H9 (cell line): ENCODE data around the gene TRPM2. TPM values are rescaled to one million over a fixed set of nuclear protein-coding genes. Genes with fewer than 3 reads are reported as not detected.
A peak's percentile ranks its signal among the peaks of the same experiment; 100 is the strongest.

Experiments used
- DNase-seq: peaks from one replicate; pipeline ENCODE4 v3.0.0-alpha.2; 2017
- H2AFZ ChIP-seq: one replicate; pipeline ENCODE4 v1.6.1; 2013; ENCODE audit warnings: mild to moderate bottlenecking, low read length, control low read depth, moderate library complexity
- H2AK5ac ChIP-seq: 2 replicates; pipeline ENCODE4 v1.6.1; 2013; ENCODE audit warnings: low read length, control low read depth, mixed read lengths; ENCODE audit not compliant: insufficient read length
- H2BK120ac ChIP-seq: one replicate; pipeline ENCODE4 v1.6.1; 2013; ENCODE audit warnings: low read depth, mild to moderate bottlenecking, low read length, control low read depth, inconsistent platforms; ENCODE audit not compliant: poor library complexity, severe bottlenecking
- H2BK12ac ChIP-seq: 2 replicates; pipeline ENCODE4 v1.6.1; 2013; ENCODE audit warnings: low read length, control low read depth, mixed read lengths, low read depth; ENCODE audit not compliant: insufficient read length
- H2BK15ac ChIP-seq: 2 replicates; pipeline ENCODE4 v1.6.1; 2013; ENCODE audit warnings: low read depth, low read length, control low read depth
- H2BK20ac ChIP-seq: one replicate; pipeline ENCODE4 v1.6.1; 2013; ENCODE audit warnings: low read depth, mild to moderate bottlenecking, low read length, control low read depth, inconsistent platforms; ENCODE audit not compliant: poor library complexity, severe bottlenecking
- H2BK5ac ChIP-seq: 2 replicates; pipeline ENCODE4 v1.6.1; 2013; ENCODE audit warnings: low read length, control low read depth, mixed read lengths; ENCODE audit not compliant: insufficient read length
- H3K14ac ChIP-seq: 2 replicates; pipeline ENCODE4 v1.6.1; 2013; ENCODE audit warnings: low read length, control low read depth; ENCODE audit not compliant: insufficient read depth
- H3K18ac ChIP-seq: 2 replicates; pipeline ENCODE4 v1.6.1; 2013; ENCODE audit warnings: low read depth, mild to moderate bottlenecking, mixed read lengths, low read length, control low read depth; ENCODE audit not compliant: insufficient read length
- H3K23ac ChIP-seq: 2 replicates; pipeline ENCODE4 v1.6.1; 2013; ENCODE audit warnings: low read length, control low read depth, mixed read lengths, low read depth; ENCODE audit not compliant: insufficient read length
- H3K23me2 ChIP-seq: 2 replicates; pipeline ENCODE4 v1.6.1; 2013; ENCODE audit warnings: low read depth, mild to moderate bottlenecking, mixed read lengths, low read length, control low read depth; ENCODE audit not compliant: insufficient read length, poor library complexity, severe bottlenecking
- H3K27ac ChIP-seq: 2 replicates; pipeline ENCODE4 v1.5.1; 2013; ENCODE audit warnings: low read length, control low read depth, mixed read lengths, low read depth; ENCODE audit not compliant: insufficient read length
- H3K27me3 ChIP-seq: 2 replicates; pipeline ENCODE4 v1.6.1; 2013; ENCODE audit warnings: low read length, control low read depth, inconsistent platforms; ENCODE audit not compliant: insufficient read depth
- H3K4ac ChIP-seq: 2 replicates; pipeline ENCODE4 v1.6.1; 2013; ENCODE audit warnings: low read depth, mild to moderate bottlenecking, control low read depth, inconsistent platforms, low read length, moderate library complexity
- H3K4me1 ChIP-seq: 2 replicates; pipeline ENCODE4 v1.6.1; 2013; ENCODE audit warnings: low read length, control low read depth, inconsistent platforms; ENCODE audit not compliant: insufficient read depth
- H3K4me2 ChIP-seq: 2 replicates; pipeline ENCODE4 v1.6.1; 2013; ENCODE audit warnings: low read length, control low read depth, mixed read lengths; ENCODE audit not compliant: insufficient read length, insufficient read depth
- H3K56ac ChIP-seq: 2 replicates; pipeline ENCODE4 v1.6.1; 2013; ENCODE audit warnings: low read depth, mild to moderate bottlenecking, mixed read lengths, low read length, control low read depth; ENCODE audit not compliant: insufficient read length
- H3K79me1 ChIP-seq: 2 replicates; pipeline ENCODE4 v1.6.1; 2013; ENCODE audit warnings: low read depth, mild to moderate bottlenecking, moderate library complexity, low read length, control low read depth, inconsistent platforms; ENCODE audit not compliant: insufficient read depth, poor library complexity, severe bottlenecking
- H3K79me2 ChIP-seq: 2 replicates; pipeline ENCODE4 v1.6.1; 2013; ENCODE audit warnings: low read length, control low read depth, inconsistent platforms; ENCODE audit not compliant: insufficient read depth
- H3K9ac ChIP-seq: 2 replicates; pipeline ENCODE4 v1.6.1; 2013; ENCODE audit warnings: low read length, control low read depth, mixed read lengths; ENCODE audit not compliant: insufficient read length; ENCODE audit errors: extremely low read depth
- H3K9me3 ChIP-seq: one replicate; pipeline ENCODE4 v1.6.1; 2013; ENCODE audit warnings: low read depth, low read length, inconsistent platforms; ENCODE audit not compliant: control insufficient read depth
- H3T11ph ChIP-seq: one replicate; pipeline ENCODE4 v1.6.1; 2013; ENCODE audit warnings: mild to moderate bottlenecking, low read length, control low read depth, inconsistent platforms
- H4K20me1 ChIP-seq: one replicate; pipeline ENCODE4 v1.6.1; 2013; ENCODE audit not compliant: control insufficient read depth, insufficient read length, insufficient read depth
- H4K5ac ChIP-seq: 2 replicates; pipeline ENCODE4 v1.6.1; 2013; ENCODE audit warnings: low read depth, mild to moderate bottlenecking, mixed read lengths, low read length, control low read depth; ENCODE audit not compliant: insufficient read length
- H4K8ac ChIP-seq: replicated peaks from 2 replicates; pipeline ENCODE4 v1.6.1; 2013; ENCODE audit warnings: low read length, control low read depth, mixed read lengths, low read depth; ENCODE audit not compliant: insufficient read length
- H4K91ac ChIP-seq: 2 replicates; pipeline ENCODE4 v1.6.1; 2013; ENCODE audit warnings: low read depth, mild to moderate bottlenecking, moderate library complexity, mixed read lengths, low read length, control low read depth; ENCODE audit not compliant: insufficient read length
- H3K27ac Mint-ChIP-seq, 3 experiments: 2 replicates in 2 of 3; 3 replicates in 1 of 3; pipeline ENCODE4 v1.8.0; 2020 to 2021; ENCODE audit warnings: mixed read lengths in 3 of 3, mild to moderate bottlenecking in 1 of 3, moderate library complexity in 1 of 3
- H3K27me3 Mint-ChIP-seq: 2 replicates; pipeline ENCODE4 v1.8.0; 2021; ENCODE audit warnings: low read depth, mild to moderate bottlenecking, moderate library complexity, mixed read lengths
- H3K36me3 Mint-ChIP-seq, 3 experiments: 2 replicates in 2 of 3; 3 replicates in 1 of 3; pipeline ENCODE4 v1.8.0; 2020 to 2021; ENCODE audit warnings: low read depth in 3 of 3, mixed read lengths in 3 of 3; ENCODE audit not compliant: insufficient read depth in 1 of 3
- H3K4me1 Mint-ChIP-seq, 2 experiments: 2 replicates each; pipeline ENCODE4 v1.8.0; 2020; ENCODE audit warnings: mixed read lengths in 2 of 2
- H3K4me3 Mint-ChIP-seq, 2 experiments: 2 replicates in 1 of 2; 3 replicates in 1 of 2; pipeline ENCODE4 v1.8.0; 2020 to 2021; ENCODE audit warnings: mild to moderate bottlenecking in 2 of 2, mixed read lengths in 2 of 2, moderate library complexity in 1 of 2
- H3K9me3 Mint-ChIP-seq, 2 experiments: 2 replicates in 1 of 2; 3 replicates in 1 of 2; pipeline ENCODE4 v1.8.0; 2020; ENCODE audit warnings: mild to moderate bottlenecking in 2 of 2, mixed read lengths in 2 of 2, moderate library complexity in 1 of 2
- WGBS: extraction: QIAGEN DNeasy Blood & Tissue Kit; methylation state at CpG from one replicate; pipeline ENCODE4 v1.1.7; 2013; ENCODE audit warnings: missing lambda C conversion rate, low lambda C conversion rate, mixed read lengths; ENCODE audit not compliant: insufficient read length; ENCODE audit errors: extremely low coverage; 5-methylcytosine and 5-hydroxymethylcytosine counted together
- total RNA-seq: library from RNA; stranded (reverse); gene quantifications from 2 replicates; pipeline ENCODE4 v1.2.1, GENCODE V29; 2021
- TF ChIP-seq, protein P1 (sequence below): fragments of 200-600 bp; sonication (generic); conservative IDR thresholded peaks from 3 replicates; pipeline ENCODE4 v1.8.0; 2021; ENCODE audit warnings: antibody characterized with exemption, mild to moderate bottlenecking

TRPM2 gene
- total RNA-seq, 1 experiment from 2014 or later, result 0.68 TPM

GRCh38 chr21:44489962-44490361 lies 136.5 kb downstream of the TRPM2 start:
- Histone ChIP-seq H3K9ac (no peak overlapping the region), H2BK120ac (no peak overlapping the region), H4K5ac (no peak overlapping the region), H3K79me1 (peaks cover 6% of the 10 kb centered on the region), H2AK5ac (no peak overlapping the region), H2BK12ac (no peak overlapping the region), H3K56ac (no peak overlapping the region), H4K8ac (no peak overlapping the region), H3K4me2 (no peak overlapping the region), H3K79me2 (peaks cover 7% of the 10 kb centered on the region; the same call in 1 of the 2 replicates), H3K23me2 (peaks cover 3% of the 10 kb centered on the region), H3K23ac (no peak overlapping the region), H4K20me1 (no peaks in the 10 kb centered on the region), H3K9me3 (peaks cover 24% of the 10 kb centered on the region), H3K18ac (no peak overlapping the region), H2AFZ (no peak overlapping the region), H3K27ac (no peak overlapping the region), H2BK20ac (no peak overlapping the region), H2BK15ac (no peak overlapping the region), H2BK5ac (no peak overlapping the region), H3K4me1 (no peaks in the 10 kb centered on the region), H3K4ac (no peak overlapping the region), H3K27me3 (no peaks in the 10 kb centered on the region), H4K91ac (no peak overlapping the region), H3K14ac (no peak overlapping the region), H3T11ph (no peak overlapping the region)
- WGBS, result no CpG with 5 or more reads among the region's 7 CpGs
- no peak for DNase-seq
- Mint-ChIP-seq H3K27me3 (peaks cover 2% of the 10 kb centered on the region; the same call in 1 of the 2 replicates), H3K36me3 (peaks cover 35 to 47% (median 41%) of the 10 kb centered on the region in 3 experiments), H3K27ac (peak overlapping the region in 1 of 3 experiments; percentile 2; a peak in 1 of 7 replicates), H3K4me3 (no peak overlapping the region), H3K4me1 (peaks cover 9 to 15% of the 10 kb centered on the region in 2 experiments), H3K9me3 (peaks cover 28 to 34% of the 10 kb centered on the region in 2 experiments)
- TF ChIP-seq, protein P1, sequence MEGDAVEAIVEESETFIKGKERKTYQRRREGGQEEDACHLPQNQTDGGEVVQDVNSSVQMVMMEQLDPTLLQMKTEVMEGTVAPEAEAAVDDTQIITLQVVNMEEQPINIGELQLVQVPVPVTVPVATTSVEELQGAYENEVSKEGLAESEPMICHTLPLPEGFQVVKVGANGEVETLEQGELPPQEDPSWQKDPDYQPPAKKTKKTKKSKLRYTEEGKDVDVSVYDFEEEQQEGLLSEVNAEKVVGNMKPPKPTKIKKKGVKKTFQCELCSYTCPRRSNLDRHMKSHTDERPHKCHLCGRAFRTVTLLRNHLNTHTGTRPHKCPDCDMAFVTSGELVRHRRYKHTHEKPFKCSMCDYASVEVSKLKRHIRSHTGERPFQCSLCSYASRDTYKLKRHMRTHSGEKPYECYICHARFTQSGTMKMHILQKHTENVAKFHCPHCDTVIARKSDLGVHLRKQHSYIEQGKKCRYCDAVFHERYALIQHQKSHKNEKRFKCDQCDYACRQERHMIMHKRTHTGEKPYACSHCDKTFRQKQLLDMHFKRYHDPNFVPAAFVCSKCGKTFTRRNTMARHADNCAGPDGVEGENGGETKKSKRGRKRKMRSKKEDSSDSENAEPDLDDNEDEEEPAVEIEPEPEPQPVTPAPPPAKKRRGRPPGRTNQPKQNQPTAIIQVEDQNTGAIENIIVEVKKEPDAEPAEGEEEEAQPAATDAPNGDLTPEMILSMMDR, result peak; percentile 71
